K562 (cell line): ENCODE results near the gene ZBTB22. TPM values are rescaled to one million over a fixed set of nuclear protein-coding genes. Genes with fewer than 3 reads are reported as not detected.

Experiments
- ARID3A ChIP-seq: IDR thresholded peaks from 2 replicates; pipeline ENCODE4 v1.6.1; 2012; ENCODE audit warnings: low read depth, low read length, improper control_type of control experiment, borderline replicate concordance
- DEAF1 ChIP-seq: fragments of 450-650 bp; formaldehyde crosslinking; IDR thresholded peaks from 2 replicates; pipeline ENCODE4 v1.4.0; 2020; ENCODE audit warnings: mild to moderate bottlenecking, moderate library complexity
- DLX4 ChIP-seq: fragments of 250-450 bp; sonication (Bioruptor Pico); IDR thresholded peaks from 2 replicates; pipeline ENCODE4 v1.6.1; 2021; ENCODE audit warnings: mild to moderate bottlenecking
- ERF ChIP-seq: fragments of 450-650 bp; formaldehyde crosslinking; IDR thresholded peaks from 2 replicates; pipeline ENCODE4 v1.4.0; 2020; ENCODE audit warnings: mild to moderate bottlenecking, mixed read lengths
- ILF3 ChIP-seq: fragments of 450-650 bp; IDR thresholded peaks from 2 replicates; pipeline ENCODE4 v1.6.1; 2018; ENCODE audit warnings: antibody characterized with exemption, mild to moderate bottlenecking, moderate library complexity, borderline replicate concordance
- MYC ChIP-seq, 2 experiments: fragments of 250-450 bp in 1 of 2; sonication (Bioruptor Pico) in 1 of 2; IDR thresholded peaks; 2 replicates each; pipeline versions ENCODE4 v1.5.1 to v1.6.1; 2012 to 2021; ENCODE audit warnings: low read depth in 2 of 2, borderline replicate concordance in 1 of 2, improper control_type of control experiment in 1 of 2, low read length in 1 of 2, mild to moderate bottlenecking in 1 of 2, moderate library complexity in 1 of 2
- PCBP2 ChIP-seq: fragments of 200-400 bp; formaldehyde crosslinking; IDR thresholded peaks from 2 replicates; pipeline ENCODE4 v1.6.1; 2018; ENCODE audit warnings: low read length, low read depth, mild to moderate bottlenecking, moderate library complexity; ENCODE audit not compliant: poor library complexity, severe bottlenecking
- RAD21 ChIP-seq, 2 experiments: fragments of 250-450 bp in 1 of 2; fragments of 450-650 bp in 1 of 2; sonication (Bioruptor Pico) in 1 of 2; formaldehyde crosslinking in 1 of 2; IDR thresholded peaks in 1 of 2; conservative IDR thresholded peaks in 1 of 2; 2 replicates each; pipeline versions ENCODE4 v1.4.0 to v1.8.0; 2020 to 2022; ENCODE audit warnings: mild to moderate bottlenecking in 2 of 2, moderate library complexity in 1 of 2
- STAT6 ChIP-seq: sonication (generic); formaldehyde crosslinking; IDR thresholded peaks from 2 replicates; pipeline ENCODE4 v1.8.1; 2023; ENCODE audit warnings: mild to moderate bottlenecking, missing genetic modification reagents
- VEZF1 ChIP-seq: fragments of 200-800 bp; sonication (Bioruptor generic); IDR thresholded peaks from 2 replicates; pipeline ENCODE4 v1.6.1; 2017; ENCODE audit warnings: missing genetic modification characterization, missing compliant biosample characterization
- ZBTB49 ChIP-seq: sonication (generic); formaldehyde crosslinking; IDR thresholded peaks from 2 replicates; pipeline ENCODE4 v1.8.0; 2022; ENCODE audit warnings: missing genetic modification reagents, mild to moderate bottlenecking, borderline replicate concordance
- ZNF830 ChIP-seq: fragments of 250-450 bp; sonication (Bioruptor Pico); IDR thresholded peaks from 2 replicates; pipeline ENCODE4 v1.5.0; 2021; ENCODE audit warnings: mild to moderate bottlenecking
- polyA plus RNA-seq, 8 experiments: library from polyadenylated mRNA; depleted of rRNA in 4 of 8; stranded (reverse) in 5 of 8; unstranded in 3 of 8; fragments of >200 nt; fragmentation: Nextera tagmentation in 2 of 8; fragmentation: Illumina TruSeq in 1 of 8; extraction: Ambion mirVana in 2 of 8; extraction: Trizol in 1 of 8; gene quantifications; 2 replicates each; pipeline versions ENCODE4 v1.2.1 to v1.2.3, GENCODE V29; 2011 to 2014; ENCODE audit warnings: inconsistent platforms in 1 of 8, missing spikeins in 1 of 8
- total RNA-seq, 7 experiments: library from RNA; depleted of rRNA in 6 of 7; stranded (reverse); fragments of >200 nt in 6 of 7; fragmentation: Illumina TruSeq in 2 of 7; extraction: Trizol in 2 of 7; gene quantifications; 2 replicates each; pipeline versions ENCODE4 v1.2.1 to v1.2.3, GENCODE V29; 2011 to 2021; ENCODE audit warnings: low replicate concordance in 1 of 7

Gene ZBTB22
- total and polyA plus RNA-seq, 9 of the 15 experiments (the other 6 are each of a cell fraction or from before 2014, with no cell fraction given) = 0.21 to 11.9 (median 7.1) TPM

GRCh38 chr6:33299237-33299944 is 18.2 kb downstream of the ZBTB22 start (continued):
- peak; percentile 66 for TF ChIP-seq VEZF1 (CRISPR knock-in tag)
- no peak for TF ChIP-seq ZNF830 (CRISPR knock-in tag)
- TF ChIP-seq ARID3A = no peak
- TF ChIP-seq ZBTB49 (CRISPR knock-in tag) = peak; percentile 60; the same call in 1 of the 2 replicates
- peak; percentile 73 for TF ChIP-seq MYC (IDR thresholded peaks at IDR 0.05; ENCODE audit: low read depth, low read length)
- peak; percentile 62; the same call in 1 of the 2 replicates for TF ChIP-seq MYC (CRISPR knock-in tag; IDR thresholded peaks at IDR 0.05; ENCODE audit: borderline replicate concordance, low read depth)
- peak; percentile 62; the same call in 1 of the 2 replicates for TF ChIP-seq ILF3
- TF ChIP-seq DLX4 = no peak
- peak; percentile 88; the same call in 1 of the 2 replicates for TF ChIP-seq STAT6 (CRISPR knock-in tag)
- TF ChIP-seq DEAF1 (CRISPR knock-in tag) = peak; percentile 77
- no peak for TF ChIP-seq PCBP2
- 0 out of 2 replicates have a peak, but pooled peaks have one; percentile 37 for TF ChIP-seq ERF (CRISPR knock-in tag)
- TF ChIP-seq RAD21 (CRISPR knock-in tag; conservative IDR thresholded peaks at IDR 0.05 in 1 of 2, IDR thresholded peaks at IDR 0.05 in 1 of 2) = peak; percentile 68 to 69
